ENCODE data around the gene HMOX2. TPM values are rescaled to one million over a fixed set of nuclear protein-coding genes. Genes with fewer than 3 reads are reported as not detected.

HMOX2 gene
- total RNA-seq, 1 donor from 2014 or later: 28.8 TPM

- peak; percentile 60 for DNase-seq
These were observed 48.9 kb downstream of the HMOX2 start for GRCh38 chr16:4525069-4525468.

DNA sequence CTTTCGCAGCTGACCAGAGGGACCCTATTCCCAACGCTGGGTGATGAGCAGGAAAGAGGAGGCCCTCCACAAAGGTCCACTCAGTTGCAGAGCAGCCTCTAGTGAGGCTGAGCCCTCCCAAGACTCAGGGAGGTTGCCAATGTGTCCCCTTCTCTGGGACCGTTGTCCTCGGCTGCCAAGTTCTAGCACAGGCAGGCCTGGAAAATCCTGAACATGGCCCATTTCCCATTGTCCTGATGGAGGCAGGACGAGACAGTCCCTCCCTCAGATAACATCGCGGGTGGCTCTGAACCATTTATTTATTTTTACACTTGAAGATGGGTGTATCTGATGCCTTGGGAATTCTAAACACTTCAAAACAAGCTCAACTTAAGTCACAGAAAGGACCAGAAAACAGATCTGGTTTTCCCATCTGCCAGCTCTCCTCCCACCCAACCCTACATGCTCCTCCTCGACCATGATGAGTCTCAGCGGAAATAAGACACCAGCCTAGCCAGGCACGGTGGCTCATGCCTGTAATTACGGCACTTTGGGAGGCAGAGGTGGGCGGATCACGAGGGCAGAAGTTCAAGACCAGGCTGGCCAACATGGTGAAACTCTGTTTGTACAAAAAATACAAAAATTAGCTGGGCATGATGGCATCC is 49.6 kb downstream of the HMOX2 start:
- no peak for DNase-seq

DNA sequence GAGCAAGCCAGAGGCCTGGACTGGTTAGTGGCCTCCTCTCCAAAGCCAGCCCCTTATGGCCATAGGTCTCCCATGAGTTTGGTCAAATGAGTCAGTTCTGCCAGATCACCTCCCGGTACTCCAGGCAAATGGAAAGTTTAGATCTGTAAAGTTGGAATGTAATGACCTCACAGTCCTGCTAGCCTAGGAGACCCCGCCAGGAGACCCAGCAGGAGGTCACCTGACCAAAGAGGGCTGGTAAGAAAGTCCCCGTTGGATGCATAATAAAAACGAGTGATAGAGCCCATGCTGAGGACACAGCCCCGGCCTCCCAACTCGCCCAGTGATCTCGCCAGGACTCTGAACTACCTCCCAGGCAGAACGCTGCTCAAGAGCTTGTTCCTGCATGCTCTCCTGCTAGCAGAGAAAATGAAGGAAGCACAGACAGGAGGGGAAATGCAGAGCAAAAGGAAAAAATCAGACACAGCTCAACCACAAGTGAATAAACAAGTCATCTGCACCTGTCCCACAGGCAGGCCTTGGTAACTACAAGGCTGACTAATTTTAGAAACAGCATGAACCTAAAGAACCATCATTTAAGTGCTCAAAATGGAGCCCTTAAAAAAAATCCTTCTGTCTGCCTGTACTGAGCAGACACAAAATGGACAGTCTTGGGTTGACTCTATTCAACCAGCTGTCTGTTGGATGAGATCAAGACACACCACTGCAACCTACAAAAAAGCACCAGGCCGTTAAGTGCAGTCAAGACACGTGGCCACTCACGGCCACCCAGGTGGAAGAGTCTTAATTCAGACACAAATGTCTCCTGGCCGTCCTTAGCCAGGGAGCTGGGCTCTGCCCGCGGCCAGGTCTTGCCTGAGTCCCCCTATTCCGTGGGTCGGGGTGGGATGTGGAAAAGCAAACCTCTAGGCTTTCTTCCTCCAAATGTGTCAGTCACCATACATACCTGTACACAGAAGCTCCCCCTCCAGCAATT is 53.2 kb downstream of the HMOX2 start:
- no peak for DNase-seq

GRCh38 chr16:4531811-4532210 is 55.6 kb downstream of the HMOX2 start:
- DNase-seq: no peak

DNA sequence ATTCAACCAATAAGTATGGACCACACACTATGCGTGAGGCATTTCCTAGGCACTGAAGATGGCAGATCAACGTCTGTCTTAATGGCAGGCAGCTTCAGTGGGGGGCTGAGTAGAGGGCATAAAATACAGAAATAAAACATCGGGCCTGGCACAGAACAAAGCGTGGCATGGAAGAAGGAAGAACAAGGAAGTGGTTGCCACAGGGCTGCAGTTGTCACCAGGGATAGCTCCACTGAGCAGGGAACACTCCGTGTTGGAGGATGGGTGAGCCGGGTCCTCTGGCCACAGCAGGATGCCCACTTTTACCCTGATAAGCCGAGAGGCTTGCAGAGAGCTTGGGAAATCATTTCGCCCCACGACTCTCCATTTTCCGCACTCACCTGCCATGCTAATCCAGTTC is 56.0 kb downstream of the HMOX2 start:
- DNase-seq: no peak

DNA sequence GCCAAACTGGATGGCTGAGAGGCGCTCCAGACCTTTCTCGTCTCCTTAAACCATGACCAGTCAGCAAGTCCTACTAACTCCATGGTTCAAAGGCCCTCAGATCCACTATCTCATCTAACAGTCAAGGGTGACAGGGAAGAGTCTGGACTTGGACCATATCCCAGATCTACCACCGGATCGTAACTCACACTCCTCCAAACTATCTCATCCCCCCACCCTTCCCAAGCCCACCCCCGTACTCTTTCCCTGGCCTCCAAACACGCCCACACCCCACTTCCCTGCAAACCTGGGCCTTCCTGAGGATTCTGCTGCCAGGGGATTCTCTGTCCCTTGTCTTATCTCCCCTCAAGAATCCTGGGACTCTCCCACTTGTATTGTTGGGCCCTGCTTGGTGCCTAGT is 57.3 kb downstream of the HMOX2 start:
- DNase-seq: no peak

- DNase-seq: no peak
These were observed 58.1 kb downstream of the HMOX2 start for GRCh38 chr16:4534151-4534790.

DNA sequence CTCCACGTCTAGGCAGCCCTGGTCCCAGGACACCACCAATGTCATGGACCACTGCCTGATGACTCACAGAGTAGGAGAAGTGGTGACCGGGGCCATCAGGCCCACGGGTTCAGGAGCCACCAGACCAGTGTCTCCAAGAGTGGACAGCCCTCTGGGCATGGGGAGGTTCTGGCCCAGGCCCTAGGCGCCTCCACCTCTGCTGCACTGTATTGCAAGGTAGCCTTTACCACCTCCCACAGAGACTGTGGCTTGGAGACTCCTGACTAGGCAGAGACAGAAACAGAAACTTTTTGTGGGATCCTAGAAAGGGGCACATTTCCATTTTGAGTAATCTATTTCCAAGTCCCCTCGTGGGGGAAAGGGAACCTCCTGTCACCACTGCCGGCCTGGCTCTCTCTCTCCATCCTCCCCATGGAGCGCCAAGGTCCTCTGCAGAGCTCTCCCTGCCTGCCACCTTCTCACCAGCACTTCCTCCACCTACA is 59.5 kb downstream of the HMOX2 start:
- DNase-seq: no peak

DNA sequence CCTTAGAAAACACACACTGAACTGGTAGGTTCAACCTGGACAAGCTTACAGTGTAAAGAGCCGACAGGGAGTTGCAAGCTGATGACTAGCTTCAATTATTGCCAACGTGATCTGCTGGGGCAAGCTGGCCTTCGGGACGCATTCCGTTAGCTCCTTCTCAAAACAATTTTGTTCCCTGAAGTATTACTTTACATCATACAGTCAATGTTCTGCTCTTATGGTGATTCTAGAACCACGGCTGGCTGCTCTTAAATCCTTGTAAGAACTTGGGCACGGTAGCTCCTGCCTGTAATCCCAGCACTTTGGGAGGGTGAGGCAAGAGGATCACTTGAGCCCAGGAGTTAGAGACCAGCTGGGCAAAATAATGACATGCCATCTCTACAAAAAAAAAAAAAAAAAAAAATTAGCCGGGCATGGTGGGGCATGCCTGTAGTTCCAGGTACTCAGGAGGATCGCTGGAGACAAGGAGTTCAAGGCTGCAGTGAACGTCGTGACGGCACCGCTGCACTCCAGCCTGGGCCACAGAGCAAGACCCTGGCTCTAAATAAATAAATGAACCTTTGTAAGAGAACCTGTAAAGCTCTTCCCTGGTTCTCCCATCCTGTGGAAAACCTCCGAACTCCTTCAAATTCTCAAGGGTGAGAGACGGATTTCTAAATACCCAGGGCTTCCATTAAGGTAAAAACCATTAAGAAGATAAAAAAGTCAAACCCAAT is 60.4 kb downstream of the HMOX2 start:
- DNase-seq: no peak

DNA sequence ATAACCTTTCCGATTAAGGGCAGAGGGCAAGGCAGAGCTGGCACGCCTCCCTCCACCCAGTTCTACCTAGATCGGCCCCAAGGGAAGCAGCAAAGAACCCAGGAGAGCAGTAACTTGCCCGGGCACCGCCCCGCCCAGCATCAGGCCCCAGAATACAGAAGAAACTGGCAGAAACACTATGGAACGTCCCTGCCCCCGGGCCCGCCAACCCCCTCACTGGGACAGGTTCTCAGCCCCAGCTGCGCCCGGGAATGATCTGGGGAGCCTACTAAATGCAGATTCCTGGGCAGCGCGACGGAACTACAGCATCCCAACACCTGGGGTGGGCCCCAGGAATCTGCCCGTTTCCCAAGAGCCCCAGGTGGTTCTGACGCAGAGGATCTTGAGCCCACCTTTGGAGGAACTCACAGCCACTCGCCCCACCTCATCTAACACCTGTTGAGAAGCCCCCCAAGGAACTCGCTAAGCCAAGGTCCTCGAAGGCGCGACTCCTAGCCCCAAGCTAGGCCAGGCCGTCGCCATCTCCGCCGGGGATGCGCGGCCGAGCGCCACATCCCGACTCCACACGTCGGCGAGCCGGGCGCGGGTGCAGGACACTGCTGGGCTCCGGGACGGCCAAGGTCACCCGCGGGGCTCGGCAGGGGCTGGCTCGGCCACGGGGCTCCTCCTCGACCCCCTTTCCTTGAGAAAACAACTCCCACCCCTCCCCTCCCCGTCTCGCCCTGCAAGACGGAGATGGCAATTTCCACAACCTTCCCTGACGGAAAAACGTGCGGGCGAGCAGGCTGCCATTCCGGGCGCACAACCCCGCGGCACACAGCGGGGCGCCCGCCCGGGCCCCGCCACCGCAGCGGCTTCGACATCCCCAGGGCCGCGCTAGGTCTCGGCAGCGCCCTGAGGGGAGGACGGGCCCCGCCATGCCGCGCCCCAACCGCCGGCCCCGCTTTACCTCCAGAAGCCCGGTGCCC is 61.5 kb downstream of the HMOX2 start:
- DNase-seq: no peak

DNA sequence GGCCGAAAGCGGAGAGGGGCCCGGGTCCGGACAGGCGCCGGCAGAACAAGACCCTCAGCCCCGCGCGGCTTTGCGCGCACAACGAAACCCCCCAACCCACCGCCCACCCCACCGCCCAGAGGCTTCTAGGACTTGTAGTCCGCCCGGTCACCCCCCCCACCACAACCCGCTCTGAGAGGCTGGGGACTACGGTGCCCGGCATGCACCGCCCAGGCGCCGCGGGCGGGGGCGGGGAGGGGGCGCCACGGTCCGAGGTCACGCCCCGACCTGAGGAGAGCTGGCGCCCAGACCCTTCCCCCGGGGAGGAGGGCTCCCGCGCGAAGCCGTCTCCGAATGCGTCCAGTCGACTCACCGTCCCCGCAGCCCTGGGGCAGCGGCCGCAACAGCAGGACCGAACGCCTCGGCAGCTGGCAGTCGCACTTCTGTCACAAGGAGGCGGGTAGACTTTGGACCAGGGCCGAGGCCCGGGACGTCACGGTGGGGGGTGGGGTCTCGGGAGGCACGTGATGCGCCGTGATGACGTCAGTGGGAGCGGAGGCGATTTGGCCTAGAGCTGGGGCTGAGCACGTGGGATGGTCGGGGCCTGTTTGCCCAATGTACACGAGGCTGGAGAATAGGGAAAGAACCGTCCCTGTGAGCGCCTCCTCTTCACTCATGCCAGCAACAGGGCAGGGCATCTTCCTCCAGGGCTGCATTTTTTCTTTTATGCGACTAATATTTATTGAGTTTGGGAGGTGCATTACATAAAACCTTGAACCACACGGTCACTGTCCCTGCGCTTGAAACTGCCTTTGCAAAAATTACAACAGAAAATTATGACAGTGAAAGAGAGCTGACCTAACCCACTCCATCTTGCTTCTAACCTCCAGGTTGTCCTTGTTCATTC is 62.4 kb downstream of the HMOX2 start, which contains the start of gene CDIP1:
Gene CDIP1 (minus strand): TSS at position 424 of the 886 bp plus-strand sequence. CDS start 24,643 bp downstream, outside the sequence.
- peak; percentile 94 for DNase-seq

DNA sequence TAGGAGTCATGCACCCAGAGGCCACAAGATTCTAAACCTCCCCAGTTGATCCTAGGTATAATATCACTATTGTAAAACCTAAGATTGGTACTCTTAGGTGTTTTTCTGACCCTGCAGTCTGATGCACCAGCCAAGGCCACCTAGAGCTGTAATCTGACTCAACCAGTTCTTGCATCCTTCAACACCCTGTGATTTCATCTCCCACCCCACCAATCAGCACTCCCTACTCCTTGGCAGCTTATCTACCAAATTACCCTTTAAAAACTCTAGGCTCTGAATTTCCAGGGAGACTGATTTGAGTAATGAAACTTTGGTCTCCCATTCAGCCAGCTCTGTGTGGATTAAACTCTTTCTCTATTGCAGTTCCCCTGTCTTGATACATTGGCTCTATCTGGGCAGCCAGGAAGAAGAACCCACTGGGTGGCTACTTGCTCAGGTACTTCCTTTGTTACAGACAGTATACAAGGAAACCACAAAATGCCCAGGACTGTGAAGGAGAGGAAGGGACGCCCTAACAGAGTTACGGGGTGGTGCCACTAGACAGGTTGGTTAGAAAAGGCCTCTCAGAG is 63.6 kb downstream of the HMOX2 start:
- no peak for DNase-seq

GRCh38 chr16:4544473-4544872 is 68.3 kb downstream of the HMOX2 start:
- no peak for DNase-seq

DNA sequence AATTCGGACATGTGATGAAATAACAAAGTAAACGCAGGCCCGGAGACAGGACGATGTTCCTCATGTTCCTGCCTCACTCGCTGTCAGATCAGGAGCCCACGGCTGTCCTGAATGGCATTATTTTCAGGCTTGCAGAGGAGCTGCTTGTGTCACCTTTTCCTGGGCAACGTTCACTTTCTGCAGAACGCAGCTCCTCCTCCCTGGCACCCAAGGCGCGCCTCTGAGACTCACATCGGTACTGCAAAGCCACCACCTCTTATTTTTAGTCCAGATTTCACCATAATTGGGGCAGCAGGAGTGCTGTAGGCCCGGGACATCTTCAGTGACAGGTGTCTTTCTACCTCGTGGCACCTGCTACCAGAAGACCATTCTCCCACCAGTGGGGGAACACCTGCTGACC is 71.9 kb downstream of the HMOX2 start:
- no peak for DNase-seq

DNA sequence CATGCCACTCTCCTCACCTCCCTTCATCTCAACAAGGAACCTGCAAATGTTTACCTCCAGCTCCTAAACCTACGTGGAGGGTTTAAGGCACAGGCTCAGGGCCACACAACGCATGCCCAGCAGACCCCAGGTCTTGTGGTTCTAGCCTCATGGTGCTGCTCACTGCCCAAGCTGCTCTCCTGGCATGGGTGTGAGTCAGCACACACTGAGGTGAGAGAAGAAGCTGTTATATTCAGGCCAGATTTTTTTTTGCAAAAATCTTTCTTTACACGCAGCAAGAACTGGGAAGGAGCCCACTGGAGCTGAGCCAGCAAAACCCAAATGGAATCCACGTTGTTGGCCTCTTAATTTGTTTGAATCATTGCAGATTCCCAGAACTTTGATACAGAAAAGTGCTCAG is 74.4 kb downstream of the HMOX2 start:
- no peak for DNase-seq

DNA sequence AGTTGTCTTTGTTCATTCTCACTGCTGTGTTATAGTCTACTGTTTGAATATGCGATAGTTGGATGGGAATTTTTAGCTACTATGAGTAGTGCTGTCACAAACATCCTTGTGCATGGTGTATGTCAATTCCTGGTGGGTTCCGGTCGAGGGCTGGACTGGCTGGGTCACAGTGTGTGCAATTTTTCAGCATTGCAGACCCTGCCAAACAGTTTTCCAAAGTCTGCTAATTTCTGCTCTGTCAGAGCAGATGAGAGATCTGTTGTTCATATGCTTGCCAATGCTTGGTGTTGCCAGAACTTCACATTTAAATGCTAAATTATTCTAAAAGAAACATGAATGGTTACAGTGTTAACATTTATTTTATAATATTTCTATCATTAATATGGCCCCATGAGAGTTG is 76.3 kb downstream of the HMOX2 start:
- DNase-seq: no peak

DNA sequence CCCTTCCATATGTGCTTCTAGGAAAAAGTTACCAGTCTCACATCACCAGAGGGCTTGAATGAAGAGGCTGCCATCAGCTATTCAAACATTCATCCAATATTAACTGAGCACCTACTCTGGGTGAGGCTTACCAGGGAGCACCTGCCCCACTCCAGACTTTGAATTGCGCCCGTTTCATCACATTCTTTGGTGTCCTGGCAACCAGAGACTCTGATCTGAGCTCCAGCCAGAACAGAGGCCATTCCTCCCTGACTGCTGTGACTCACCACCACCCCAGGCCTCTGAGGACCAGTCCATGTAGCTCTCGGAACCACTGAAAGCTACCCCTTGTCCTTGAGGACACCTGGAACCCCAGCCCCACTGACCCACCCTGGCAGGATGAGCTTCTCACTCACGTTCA is 79.9 kb downstream of the HMOX2 start, which contains the start of gene C16orf96:
Gene C16orf96 (plus strand): TSS at position 229 of the 400 bp plus-strand sequence. CDS start 150 bp downstream, at position 379.
- no peak for DNase-seq

- DNase-seq: no peak
These were observed 80.4 kb downstream of the HMOX2 start for GRCh38 chr16:4556580-4556979.

- DNase-seq: no peak
These were observed 81.8 kb downstream of the HMOX2 start for GRCh38 chr16:4557973-4558372.

Data from skin of body (tissue), 2 donors.